WTC11 (cell line): ENCODE data around the gene TMEM82.

ENCODE experiments used
- CTCF ChIP-seq: fragments of 200-600 bp; IDR thresholded peaks from 2 replicates; pipeline ENCODE4 v1.8.0; 2022; ENCODE audit warnings: antibody characterized with exemption
- E2F5 ChIP-seq: sonication (generic); formaldehyde crosslinking; IDR thresholded peaks from 2 replicates; pipeline ENCODE4 v1.8.1; 2022; ENCODE audit warnings: mild to moderate bottlenecking, moderate library complexity, missing genetic modification reagents
- JUN ChIP-seq: sonication (generic); formaldehyde crosslinking; IDR thresholded peaks from 2 replicates; pipeline ENCODE4 v1.8.0; 2023; ENCODE audit warnings: mild to moderate bottlenecking, missing genetic modification reagents
- MAX ChIP-seq: sonication (generic); formaldehyde crosslinking; IDR thresholded peaks from 2 replicates; pipeline ENCODE4 v1.8.0; 2022; ENCODE audit warnings: mild to moderate bottlenecking, missing genetic modification reagents
- MXD4 ChIP-seq: fragments of 250-450 bp; sonication (Bioruptor Pico); IDR thresholded peaks from 2 replicates; pipeline ENCODE4 v1.8.0; 2021; ENCODE audit warnings: mild to moderate bottlenecking, moderate library complexity, borderline replicate concordance
- TEAD4 ChIP-seq: sonication (generic); formaldehyde crosslinking; IDR thresholded peaks from 2 replicates; pipeline ENCODE4 v1.8.0; 2022; ENCODE audit warnings: mild to moderate bottlenecking, missing genetic modification reagents
- ZNF138 ChIP-seq: sonication (generic); formaldehyde crosslinking; conservative IDR thresholded peaks from 2 replicates; pipeline ENCODE4 v1.8.1; 2022; ENCODE audit warnings: mild to moderate bottlenecking, moderate library complexity, missing genetic modification reagents
- ZNF232 ChIP-seq: sonication (generic); formaldehyde crosslinking; IDR thresholded peaks from 2 replicates; pipeline ENCODE4 v1.8.0; 2022; ENCODE audit warnings: mild to moderate bottlenecking, missing genetic modification reagents
- ZNF532 ChIP-seq: fragments of 250-450 bp; sonication (Bioruptor Pico); IDR thresholded peaks from 2 replicates; pipeline ENCODE4 v1.9.0; 2021; ENCODE audit warnings: mild to moderate bottlenecking, borderline replicate concordance

GRCh38 chr1:15737324-15738319, 4.7 kb upstream of the TMEM82 start:
- TF ChIP-seq MXD4 (CRISPR knock-in tag) (no peak), JUN (no peak), CTCF (no peak), ZNF532 (CRISPR knock-in tag) (no peak), E2F5 (no peak), ZNF138 (no peak), ZNF232 (no peak), MAX (CRISPR knock-in tag) (no peak), TEAD4 (CRISPR knock-in tag) (no peak)
